ENCODE results near the gene KIF22. TPM values are rescaled to one million over a fixed set of nuclear protein-coding genes. Genes with fewer than 3 reads are reported as not detected.
A peak's percentile ranks its signal among the peaks of the same experiment; 100 is the strongest.

KIF22 gene
- total and polyA plus RNA-seq, 7 experiments from 2014 or later: 36.9 to 141 (median 81.3) TPM

DNA sequence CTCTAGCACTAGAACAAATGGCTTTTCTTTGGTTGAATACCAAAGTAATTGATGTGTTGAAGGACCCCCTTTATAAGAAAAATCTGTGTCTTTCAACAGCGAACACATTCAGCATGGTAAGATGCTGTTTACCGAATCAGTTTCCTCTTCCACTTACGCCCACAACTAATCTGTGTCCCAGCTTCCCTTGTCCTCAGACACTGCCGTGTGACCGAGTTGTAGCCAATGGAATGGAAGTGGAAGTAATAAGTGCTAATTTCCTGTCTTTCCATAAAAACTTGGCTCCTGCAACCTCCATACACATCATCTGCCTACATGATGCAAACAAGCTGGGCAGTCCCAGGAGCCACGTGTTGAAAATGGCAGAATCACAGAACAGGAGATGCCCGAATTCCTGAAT is 62.1 kb downstream of the KIF22 start:
- no peaks in the 10 kb centered on the region for H3K9me3 ChIP-seq (ENCODE audit: control insufficient read depth in 2 of 3, low read length in 3 of 3)
- POLR2A ChIA-PET: interaction anchor here (0.6 to 1.9 kb wide), 7 partner anchors 9 to 616 kb away, joined by 3 to 7 read pairs (median 3); partner anchors contain the start of genes KIF22 and PAGR1
- peaks cover 0 to 2% (median 0%) of the 10 kb centered on the region in 3 experiments for H3K36me3 ChIP-seq (ENCODE audit: control insufficient read depth in 2 of 3, insufficient read depth in 3 of 3, low read length in 3 of 3)
- CTCF ChIA-PET: interaction anchor here (0.7 to 2.6 kb wide), 4 partner anchors 30 to 127 kb away, joined by 3 to 13 read pairs (median 4); no protein-coding TSS in a partner anchor
- intact Hi-C loops (cut with micrococcal nuclease): no loop called here
- Mint-ChIP-seq H3K36me3 (peaks cover 0 to 8% (median 0%) of the 10 kb centered on the region in 5 donors), H3K4me3 (no peak overlapping the region), H3K4me1 (peaks cover 7 to 13% (median 9%) of the 10 kb centered on the region in 7 donors), H3K27me3 (no peaks in the 10 kb centered on the region), H3K9me3 (peaks cover 0 to 4% (median 0%) of the 10 kb centered on the region in 11 donors), H3K27ac (no peak overlapping the region)
- ATAC-seq: no peak
- no peak overlapping the region for H3K27ac ChIP-seq (ENCODE audit: low read depth, low read length)
- H3K4me3 ChIP-seq (ENCODE audit: low read length): no peak overlapping the region
- peaks cover 0 to 7% of the 10 kb centered on the region in 2 donors for H3K4me1 ChIP-seq (ENCODE audit: control insufficient read depth in 2 of 2, insufficient read depth in 2 of 2, low read length in 2 of 2)
- no peaks in the 10 kb centered on the region for H3K27me3 ChIP-seq (ENCODE audit: control insufficient read depth in 2 of 2, insufficient read depth in 2 of 2, low read length in 2 of 2)
- DNase-seq: no peak

DNA sequence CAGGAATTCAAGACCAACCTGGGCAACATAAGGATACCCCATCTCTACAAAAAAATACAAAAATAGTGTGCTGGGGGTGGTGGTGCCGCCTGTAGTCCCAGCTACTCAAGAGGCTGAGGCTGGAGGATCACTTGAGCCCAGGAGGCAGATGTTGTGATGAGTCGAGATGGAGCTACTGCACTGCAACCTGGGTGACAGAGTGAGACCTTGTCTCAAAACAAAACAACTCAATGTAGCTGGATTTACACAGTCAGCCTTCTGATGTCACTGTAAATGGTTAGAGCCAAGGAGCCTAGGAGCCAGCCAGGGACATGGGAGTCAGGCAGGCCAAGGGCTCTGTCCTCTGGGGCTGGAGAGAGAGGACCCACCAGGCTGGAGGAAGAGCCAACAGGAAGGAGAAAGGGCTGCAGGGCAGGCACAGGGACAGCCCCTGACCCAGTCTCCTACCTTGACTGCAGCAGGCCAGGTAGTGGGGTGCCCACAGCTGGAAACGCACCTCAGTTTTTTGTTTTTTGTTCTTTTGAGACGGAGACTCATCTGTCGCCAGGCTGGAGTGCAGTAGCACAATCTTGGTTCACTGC is 64.1 kb downstream of the KIF22 start:
- Histone ChIP-seq H3K27ac (ENCODE audit: low read depth, low read length) (no peak overlapping the region), H3K4me3 (ENCODE audit: low read length) (no peak overlapping the region), H3K27me3 (ENCODE audit: control insufficient read depth in 2 of 2, insufficient read depth in 2 of 2, low read length in 2 of 2) (no peaks in the 10 kb centered on the region), H3K4me1 (ENCODE audit: control insufficient read depth in 2 of 2, insufficient read depth in 2 of 2, low read length in 2 of 2) (no peaks in the 10 kb centered on the region), H3K36me3 (ENCODE audit: control insufficient read depth in 2 of 3, insufficient read depth in 3 of 3, low read length in 3 of 3) (peaks cover 0 to 19% (median 0%) of the 10 kb centered on the region in 3 experiments), H3K9me3 (ENCODE audit: control insufficient read depth in 2 of 3, low read length in 3 of 3) (no peaks in the 10 kb centered on the region)
- ATAC-seq: no peak
- Mint-ChIP-seq H3K4me1 (peaks cover 0 to 12% (median 3%) of the 10 kb centered on the region in 7 donors), H3K4me3 (no peak overlapping the region), H3K36me3 (peaks cover 0 to 14% (median 5%) of the 10 kb centered on the region in 5 donors), H3K27me3 (no peaks in the 10 kb centered on the region), H3K27ac (peak overlapping the region in 1 of 9 donors; percentile 34), H3K9me3 (peaks cover 0 to 4% (median 0%) of the 10 kb centered on the region in 11 donors)
- ChIA-PET CTCF (no interaction called here), POLR2A (interaction anchor here (0.7 to 1.9 kb wide), 5 partner anchors 22 to 119 kb away, joined by 3 to 7 read pairs (median 5); partner anchors contain the start of gene TAOK2)
- intact Hi-C loops (cut with micrococcal nuclease): no loop called here
- no peak for DNase-seq

Other genes starting within 250 kb of the KIF22 start
- 100 to 1,000 TPM in 4 of 5 experiments, 10 to 100 TPM in 1; 79.5 to 333 (median 124) TPM for gene SPN, start 127.5 kb upstream of the KIF22 start, total RNA-seq
- gene SPN, start 127.5 kb upstream of the KIF22 start, polyA plus RNA-seq: 100 to 1,000 TPM in 1 of 2 donors, 10 to 100 TPM in 1; 96.0 to 183 TPM
- 1 to 10 TPM in 3 of 5 experiments, under 1 TPM in 2; 0.57 to 6.5 (median 1.4) TPM for gene QPRT, start 111.6 kb upstream of the KIF22 start, total RNA-seq
- gene QPRT, start 111.6 kb upstream of the KIF22 start, polyA plus RNA-seq: under 1 TPM; 0.54 to 0.66 TPM
- gene C16orf54, start 44.8 kb upstream of the KIF22 start, total RNA-seq: 100 to 1,000 TPM in 4 of 5 experiments, 10 to 100 TPM in 1; 63.9 to 228 (median 151) TPM
- 10 to 100 TPM; 43.2 to 44.1 TPM for gene C16orf54, start 44.8 kb upstream of the KIF22 start, polyA plus RNA-seq
- gene ZG16, start 12.5 kb upstream of the KIF22 start, total RNA-seq: not detected
- not detected for gene ZG16, start 12.5 kb upstream of the KIF22 start, polyA plus RNA-seq
- gene MAZ, start 15.8 kb downstream of the KIF22 start, total RNA-seq: 100 to 1,000 TPM; 192 to 424 (median 259) TPM
- 10 to 100 TPM; 36.9 to 44.5 TPM for gene MAZ, start 15.8 kb downstream of the KIF22 start, polyA plus RNA-seq
- gene PRRT2, start 21.4 kb downstream of the KIF22 start, total RNA-seq: 1 to 10 TPM; 1.9 to 4.6 (median 2.8) TPM
- gene PRRT2, start 21.4 kb downstream of the KIF22 start, polyA plus RNA-seq: under 1 TPM in 1 of 2 donors, not detected in 1; 0.07 TPM
- 10 to 100 TPM; 17.5 to 42.0 (median 25.7) TPM for gene PAGR1, start 25.4 kb downstream of the KIF22 start, total RNA-seq
- gene PAGR1, start 25.4 kb downstream of the KIF22 start, polyA plus RNA-seq: 10 to 100 TPM; 54.0 to 62.6 TPM
- 100 to 1,000 TPM; 130 to 221 (median 150) TPM for gene MVP, start 29.7 kb downstream of the KIF22 start, total RNA-seq
- 100 to 1,000 TPM; 118 to 183 TPM for gene MVP, start 29.7 kb downstream of the KIF22 start, polyA plus RNA-seq
- 10 to 100 TPM; 36.5 to 92.0 (median 69.9) TPM for gene CDIPT, start 72.5 kb downstream of the KIF22 start, total RNA-seq
- 100 to 1,000 TPM in 1 of 2 donors, 10 to 100 TPM in 1; 96.3 to 127 TPM for gene CDIPT, start 72.5 kb downstream of the KIF22 start, polyA plus RNA-seq
- gene SEZ6L2, start 108.8 kb downstream of the KIF22 start, total RNA-seq: under 1 TPM in 1 of 5 experiments, not detected in 4; 0.19 TPM
- not detected for gene SEZ6L2, start 108.8 kb downstream of the KIF22 start, polyA plus RNA-seq
- gene ASPHD1, start 109.7 kb downstream of the KIF22 start, total RNA-seq: under 1 TPM in 1 of 5 experiments, not detected in 4; 0.27 TPM
- gene ASPHD1, start 109.7 kb downstream of the KIF22 start, polyA plus RNA-seq: not detected
- 10 to 100 TPM; 40.7 to 81.1 (median 45.9) TPM for gene KCTD13, start 135.5 kb downstream of the KIF22 start, total RNA-seq
- gene KCTD13, start 135.5 kb downstream of the KIF22 start, polyA plus RNA-seq: 10 to 100 TPM in 1 of 2 donors, 1 to 10 TPM in 1; 8.7 to 15.9 TPM
- 10 to 100 TPM; 64.3 to 89.7 (median 74.0) TPM for gene TMEM219, start 171.3 kb downstream of the KIF22 start, total RNA-seq
- gene TMEM219, start 171.3 kb downstream of the KIF22 start, polyA plus RNA-seq: 100 to 1,000 TPM; 205 to 212 TPM
- 10 to 100 TPM; 19.4 to 48.5 (median 42.9) TPM for gene TAOK2, start 183.1 kb downstream of the KIF22 start, total RNA-seq
- 1 to 10 TPM; 2.9 to 8.1 TPM for gene TAOK2, start 183.1 kb downstream of the KIF22 start, polyA plus RNA-seq
- 10 to 100 TPM; 14.4 to 37.6 (median 17.2) TPM for gene HIRIP3, start 204.9 kb downstream of the KIF22 start, total RNA-seq
- 10 to 100 TPM; 22.6 to 32.9 TPM for gene HIRIP3, start 204.9 kb downstream of the KIF22 start, polyA plus RNA-seq
- 100 to 1,000 TPM in 2 of 5 experiments, 10 to 100 TPM in 3; 71.7 to 141 (median 95.8) TPM for gene INO80E, start 205.5 kb downstream of the KIF22 start, total RNA-seq
- gene INO80E, start 205.5 kb downstream of the KIF22 start, polyA plus RNA-seq: 1 to 10 TPM; 4.3 to 9.3 TPM
- under 1 TPM in 2 of 5 experiments, not detected in 3; 0.46 to 0.54 TPM for gene DOC2A, start 220.3 kb downstream of the KIF22 start, total RNA-seq
- gene DOC2A, start 220.3 kb downstream of the KIF22 start, polyA plus RNA-seq: under 1 TPM in 1 of 2 donors, not detected in 1; 0.18 TPM
- gene C16orf92, start 232.4 kb downstream of the KIF22 start, total RNA-seq: not detected
- gene C16orf92, start 232.4 kb downstream of the KIF22 start, polyA plus RNA-seq: not detected
- gene TLCD3B, start 240.5 kb downstream of the KIF22 start, total RNA-seq: 1 to 10 TPM in 2 of 5 experiments, not detected in 3; 1.2 to 2.3 TPM
- gene TLCD3B, start 240.5 kb downstream of the KIF22 start, polyA plus RNA-seq: not detected